K562 (cell line): Measurements from ENCODE around the gene METAP2. TPM values are rescaled to one million over a fixed set of nuclear protein-coding genes. Genes with fewer than 3 reads are reported as not detected.

Experiments used
- ARID1B ChIP-seq: fragments of 450-650 bp; IDR thresholded peaks from 2 replicates; pipeline ENCODE4 v1.6.1; 2016; ENCODE audit warnings: antibody characterized with exemption, mild to moderate bottlenecking, inconsistent platforms
- CBFA2T2 ChIP-seq: fragments of 450-650 bp; conservative IDR thresholded peaks from 2 replicates; pipeline ENCODE4 v1.6.1; 2017; ENCODE audit warnings: mild to moderate bottlenecking
- CBFA2T3 ChIP-seq: fragments of 450-650 bp; IDR thresholded peaks from 2 replicates; pipeline ENCODE4 v1.6.1; 2017
- CBX5 ChIP-seq: IDR thresholded peaks from 2 replicates; pipeline ENCODE4 v1.6.1; 2014; ENCODE audit warnings: low read depth, borderline replicate concordance
- CREM ChIP-seq: IDR thresholded peaks from 2 replicates; pipeline ENCODE4 v1.6.1; 2014; ENCODE audit warnings: antibody characterized with exemption, low read depth
- FOSL1 ChIP-seq: fragments of 200-800 bp; sonication (Bioruptor generic); conservative IDR thresholded peaks from 2 replicates; pipeline ENCODE4 v1.6.1; 2016; ENCODE audit warnings: missing genetic modification characterization, missing compliant biosample characterization
- FUS ChIP-seq: fragments of 200-400 bp; formaldehyde crosslinking; optimal IDR thresholded peaks from 2 replicates; pipeline ENCODE3; 2017; ENCODE audit warnings: low read depth, low read length
- GATA2 ChIP-seq: sonication (generic); formaldehyde crosslinking; IDR thresholded peaks from 2 replicates; pipeline ENCODE4 v1.4.0; 2020; ENCODE audit warnings: mild to moderate bottlenecking, missing genetic modification reagents
- KDM5B ChIP-seq: fragments of 200-600 bp; sonication (generic); IDR thresholded peaks from 2 replicates; pipeline ENCODE4 v1.6.1; 2012; ENCODE audit warnings: low read depth, mild to moderate bottlenecking, moderate library complexity, low read length, control low read depth, inconsistent platforms; ENCODE audit not compliant: insufficient replicate concordance
- LARP7 ChIP-seq: fragments of 450-650 bp; IDR thresholded peaks from 2 replicates; pipeline ENCODE4 v1.6.1; 2016
- LCOR ChIP-seq: sonication (generic); formaldehyde crosslinking; IDR thresholded peaks from 2 replicates; pipeline ENCODE4 v1.8.0; 2022; ENCODE audit warnings: mild to moderate bottlenecking, missing genetic modification reagents
- MAFG ChIP-seq: fragments of 450-650 bp; conservative IDR thresholded peaks from 2 replicates; pipeline ENCODE4 v1.6.1; 2016; ENCODE audit warnings: missing genetic modification characterization, missing compliant biosample characterization
- MEF2A ChIP-seq: IDR thresholded peaks from 2 replicates; pipeline ENCODE4 v1.6.1; 2011; ENCODE audit warnings: low read depth, mild to moderate bottlenecking, low read length, moderate library complexity; ENCODE audit not compliant: control insufficient read depth
- NFATC3 ChIP-seq: fragments of 450-650 bp; IDR thresholded peaks from 2 replicates; pipeline ENCODE4 v1.6.1; 2017; ENCODE audit warnings: mild to moderate bottlenecking
- NFE2 ChIP-seq: IDR thresholded peaks from 2 replicates; pipeline ENCODE4 v1.6.1; 2014; ENCODE audit warnings: antibody characterized with exemption, low read depth
- NFIC ChIP-seq: fragments of 450-650 bp; IDR thresholded peaks from 2 replicates; pipeline ENCODE4 v1.6.1; 2017; ENCODE audit warnings: mild to moderate bottlenecking, inconsistent platforms
- POLR2H ChIP-seq: IDR thresholded peaks from 2 replicates; pipeline ENCODE4 v1.6.1; 2016; ENCODE audit warnings: missing genetic modification characterization, low read depth, mild to moderate bottlenecking, control low read depth, missing compliant biosample characterization, moderate library complexity
- PRPF4 ChIP-seq: fragments of 200-400 bp; formaldehyde crosslinking; IDR thresholded peaks from one replicate; pipeline ENCODE4 v1.6.1; 2017; ENCODE audit warnings: low read length, low read depth, mild to moderate bottlenecking; ENCODE audit not compliant: insufficient read depth, poor library complexity, severe bottlenecking
- PTRF ChIP-seq: fragments of 450-650 bp; IDR thresholded peaks from 2 replicates; pipeline ENCODE4 v1.6.1; 2016; ENCODE audit warnings: mild to moderate bottlenecking, missing genetic modification characterization, missing compliant biosample characterization
- SAFB2 ChIP-seq: fragments of 200-400 bp; formaldehyde crosslinking; IDR thresholded peaks from 2 replicates; pipeline ENCODE4 v1.6.1; 2018; ENCODE audit warnings: borderline replicate concordance, low read length, low read depth, moderate library complexity; ENCODE audit not compliant: severe bottlenecking
- SOX6 ChIP-seq: fragments of 450-650 bp; IDR thresholded peaks from 2 replicates; pipeline ENCODE4 v1.6.1; 2014; ENCODE audit warnings: mild to moderate bottlenecking
- ZBTB7A ChIP-seq: IDR thresholded peaks from 2 replicates; pipeline ENCODE4 v1.6.1; 2011; ENCODE audit warnings: low read depth, mild to moderate bottlenecking, low read length, moderate library complexity, borderline replicate concordance; ENCODE audit not compliant: control insufficient read depth
- ZNF217 ChIP-seq: sonication (generic); formaldehyde crosslinking; IDR thresholded peaks from 2 replicates; pipeline ENCODE4 v1.8.0; 2022; ENCODE audit warnings: mild to moderate bottlenecking, missing genetic modification reagents
- ZNF644 ChIP-seq: fragments of 200-800 bp; sonication (Bioruptor generic); IDR thresholded peaks from 2 replicates; pipeline ENCODE4 v1.6.1; 2016; ENCODE audit warnings: low read depth, missing genetic modification characterization, missing compliant biosample characterization
- ZNF766 ChIP-seq: fragments of 200-800 bp; sonication (Bioruptor generic); conservative IDR thresholded peaks from 2 replicates; pipeline ENCODE4 v1.6.1; 2016; ENCODE audit warnings: missing genetic modification characterization, missing compliant biosample characterization
- polyA plus RNA-seq, 8 experiments: library from polyadenylated mRNA; depleted of rRNA in 4 of 8; stranded (reverse) in 5 of 8; unstranded in 3 of 8; fragments of >200 nt; fragmentation: Nextera tagmentation in 2 of 8; fragmentation: Illumina TruSeq in 1 of 8; extraction: Ambion mirVana in 2 of 8; extraction: Trizol in 1 of 8; gene quantifications; 2 replicates each; pipeline versions ENCODE4 v1.2.1 to v1.2.3, GENCODE V29; 2011 to 2014; ENCODE audit warnings: inconsistent platforms in 1 of 8, missing spikeins in 1 of 8
- total RNA-seq, 7 experiments: library from RNA; depleted of rRNA in 6 of 7; stranded (reverse); fragments of >200 nt in 6 of 7; fragmentation: Illumina TruSeq in 2 of 7; extraction: Trizol in 2 of 7; gene quantifications; 2 replicates each; pipeline versions ENCODE4 v1.2.1 to v1.2.3, GENCODE V29; 2011 to 2021; ENCODE audit warnings: low replicate concordance in 1 of 7
- TF ChIP-seq, protein P1 (sequence below): sonication (generic); formaldehyde crosslinking; IDR thresholded peaks from 2 replicates; pipeline ENCODE4 v1.8.0; 2023; ENCODE audit warnings: missing genetic modification reagents, mild to moderate bottlenecking, borderline replicate concordance
- TF ChIP-seq, protein P2 (sequence below): sonication (generic); IDR thresholded peaks from 2 replicates; pipeline ENCODE4 v1.6.1; 2016

Gene METAP2
- total and polyA plus RNA-seq, 9 of the 15 experiments (the other 6 are each of a cell fraction or from before 2014, with no cell fraction given) = 75.5 to 205 (median 164) TPM

- TF ChIP-seq PTRF = no peak
- 0 out of 2 replicates have a peak, but pooled peaks have one; percentile 15 for TF ChIP-seq ARID1B
- TF ChIP-seq NFATC3 = no peak
- no peak for TF ChIP-seq LARP7
- no peak for TF ChIP-seq PRPF4
- no peak for TF ChIP-seq GATA2 (CRISPR knock-in tag)
- no peak for TF ChIP-seq POLR2H (tag)
- no peak for TF ChIP-seq ZNF644 (tag)
- no peak for TF ChIP-seq ZNF217 (CRISPR knock-in tag)
- no peak for TF ChIP-seq LCOR (CRISPR knock-in tag)
- peak; percentile 71 for TF ChIP-seq CBFA2T3
- TF ChIP-seq SAFB2 = no peak
- peak; percentile 33; the same call in 1 of the 2 replicates for TF ChIP-seq CBFA2T2
- TF ChIP-seq SOX6 = no peak
- no peak for TF ChIP-seq ZNF766 (CRISPR knock-in tag)
- TF ChIP-seq FOSL1 (tag) = no peak
- TF ChIP-seq CREM = no peak
- TF ChIP-seq, protein P1, sequence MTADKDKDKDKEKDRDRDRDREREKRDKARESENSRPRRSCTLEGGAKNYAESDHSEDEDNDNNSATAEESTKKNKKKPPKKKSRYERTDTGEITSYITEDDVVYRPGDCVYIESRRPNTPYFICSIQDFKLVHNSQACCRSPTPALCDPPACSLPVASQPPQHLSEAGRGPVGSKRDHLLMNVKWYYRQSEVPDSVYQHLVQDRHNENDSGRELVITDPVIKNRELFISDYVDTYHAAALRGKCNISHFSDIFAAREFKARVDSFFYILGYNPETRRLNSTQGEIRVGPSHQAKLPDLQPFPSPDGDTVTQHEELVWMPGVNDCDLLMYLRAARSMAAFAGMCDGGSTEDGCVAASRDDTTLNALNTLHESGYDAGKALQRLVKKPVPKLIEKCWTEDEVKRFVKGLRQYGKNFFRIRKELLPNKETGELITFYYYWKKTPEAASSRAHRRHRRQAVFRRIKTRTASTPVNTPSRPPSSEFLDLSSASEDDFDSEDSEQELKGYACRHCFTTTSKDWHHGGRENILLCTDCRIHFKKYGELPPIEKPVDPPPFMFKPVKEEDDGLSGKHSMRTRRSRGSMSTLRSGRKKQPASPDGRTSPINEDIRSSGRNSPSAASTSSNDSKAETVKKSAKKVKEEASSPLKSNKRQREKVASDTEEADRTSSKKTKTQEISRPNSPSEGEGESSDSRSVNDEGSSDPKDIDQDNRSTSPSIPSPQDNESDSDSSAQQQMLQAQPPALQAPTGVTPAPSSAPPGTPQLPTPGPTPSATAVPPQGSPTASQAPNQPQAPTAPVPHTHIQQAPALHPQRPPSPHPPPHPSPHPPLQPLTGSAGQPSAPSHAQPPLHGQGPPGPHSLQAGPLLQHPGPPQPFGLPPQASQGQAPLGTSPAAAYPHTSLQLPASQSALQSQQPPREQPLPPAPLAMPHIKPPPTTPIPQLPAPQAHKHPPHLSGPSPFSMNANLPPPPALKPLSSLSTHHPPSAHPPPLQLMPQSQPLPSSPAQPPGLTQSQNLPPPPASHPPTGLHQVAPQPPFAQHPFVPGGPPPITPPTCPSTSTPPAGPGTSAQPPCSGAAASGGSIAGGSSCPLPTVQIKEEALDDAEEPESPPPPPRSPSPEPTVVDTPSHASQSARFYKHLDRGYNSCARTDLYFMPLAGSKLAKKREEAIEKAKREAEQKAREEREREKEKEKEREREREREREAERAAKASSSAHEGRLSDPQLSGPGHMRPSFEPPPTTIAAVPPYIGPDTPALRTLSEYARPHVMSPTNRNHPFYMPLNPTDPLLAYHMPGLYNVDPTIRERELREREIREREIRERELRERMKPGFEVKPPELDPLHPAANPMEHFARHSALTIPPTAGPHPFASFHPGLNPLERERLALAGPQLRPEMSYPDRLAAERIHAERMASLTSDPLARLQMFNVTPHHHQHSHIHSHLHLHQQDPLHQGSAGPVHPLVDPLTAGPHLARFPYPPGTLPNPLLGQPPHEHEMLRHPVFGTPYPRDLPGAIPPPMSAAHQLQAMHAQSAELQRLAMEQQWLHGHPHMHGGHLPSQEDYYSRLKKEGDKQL (CRISPR knock-in tag) = no peak
- TF ChIP-seq KDM5B = no peak
- no peak for TF ChIP-seq ZBTB7A
- no peak for TF ChIP-seq CBX5
- no peak for TF ChIP-seq MAFG
- no peak for TF ChIP-seq MEF2A
- TF ChIP-seq, protein P2, sequence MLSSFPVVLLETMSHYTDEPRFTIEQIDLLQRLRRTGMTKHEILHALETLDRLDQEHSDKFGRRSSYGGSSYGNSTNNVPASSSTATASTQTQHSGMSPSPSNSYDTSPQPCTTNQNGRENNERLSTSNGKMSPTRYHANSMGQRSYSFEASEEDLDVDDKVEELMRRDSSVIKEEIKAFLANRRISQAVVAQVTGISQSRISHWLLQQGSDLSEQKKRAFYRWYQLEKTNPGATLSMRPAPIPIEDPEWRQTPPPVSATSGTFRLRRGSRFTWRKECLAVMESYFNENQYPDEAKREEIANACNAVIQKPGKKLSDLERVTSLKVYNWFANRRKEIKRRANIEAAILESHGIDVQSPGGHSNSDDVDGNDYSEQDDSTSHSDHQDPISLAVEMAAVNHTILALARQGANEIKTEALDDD = 0 out of 2 replicates have a peak, but pooled peaks have one; percentile 34
- no peak for TF ChIP-seq FUS
- TF ChIP-seq NFIC = no peak
- TF ChIP-seq NFE2 = no peak
Observed at GRCh38 chr12:95443459-95443858, 30.5 kb upstream of the METAP2 start (continued).
